ENCODE measurements around the gene TAS2R30. TPM values are rescaled to one million over a fixed set of nuclear protein-coding genes. Genes with fewer than 3 reads are reported as not detected.
"Not testable (repeated sequence)": the region's sequence is repeated elsewhere in the genome, so short reads cannot be mapped to it uniquely, and the experiment has no call there.

Gene TAS2R30
- total RNA-seq, 4 donors from 2014 or later: 6.2 to 12.9 (median 10.4) TPM

GRCh38 chr12:11130382-11130781, 4.1 kb downstream of the TAS2R30 start:
- TF ChIP-seq CTCF (IDR thresholded peaks at IDR 0.05) (no peak), POLR2A (IDR thresholded peaks at IDR 0.05) (no peak)
- H3K4me1 ChIP-seq: no peaks in the 10 kb centered on the region
- H3K27me3 ChIP-seq: no peaks in the 10 kb centered on the region
- DNase-seq: no peak
- no peak overlapping the region for H3K4me3 ChIP-seq
- no peak overlapping the region for H3K27ac ChIP-seq
- no peaks in the 10 kb centered on the region for H3K9me3 ChIP-seq
- no peaks in the 10 kb centered on the region for H3K36me3 ChIP-seq

- H3K27me3 ChIP-seq, H3K4me3 ChIP-seq, H3K4me1 ChIP-seq, H3K9me3 ChIP-seq, H3K36me3 ChIP-seq, H3K27ac ChIP-seq, DNase-seq: not testable (repeated sequence)
Measured at GRCh38 chr12:11114130-11114529, 20.3 kb downstream of the TAS2R30 start.

GRCh38 chr12:11111213-11111612, 23.2 kb downstream of the TAS2R30 start:
- not testable (repeated sequence) for DNase-seq, H3K36me3 ChIP-seq, H3K27ac ChIP-seq, H3K4me1 ChIP-seq, H3K4me3 ChIP-seq, H3K27me3 ChIP-seq, H3K9me3 ChIP-seq

GRCh38 chr12:11108862-11109261, 25.6 kb downstream of the TAS2R30 start:
- Histone ChIP-seq H3K9me3 (peaks cover 0 to 3% (median 0%) of the 10 kb centered on the region in 4 donors), H3K27ac (no peak overlapping the region), H3K4me1 (no peaks in the 10 kb centered on the region), H3K4me3 (no peak overlapping the region), H3K36me3 (no peaks in the 10 kb centered on the region), H3K27me3 (no peaks in the 10 kb centered on the region)
- no peak for DNase-seq
- no peak for TF ChIP-seq CTCF (IDR thresholded peaks at IDR 0.05)
- no peak for TF ChIP-seq POLR2A (IDR thresholded peaks at IDR 0.05)

GRCh38 chr12:11107719-11108118, 26.7 kb downstream of the TAS2R30 start:
- Histone ChIP-seq H3K27ac (no peak overlapping the region), H3K4me3 (no peak overlapping the region), H3K4me1 (no peaks in the 10 kb centered on the region), H3K36me3 (no peaks in the 10 kb centered on the region), H3K27me3 (no peaks in the 10 kb centered on the region), H3K9me3 (peaks cover 0 to 3% (median 0%) of the 10 kb centered on the region in 4 donors)
- no peak for DNase-seq
- TF ChIP-seq POLR2A (IDR thresholded peaks at IDR 0.05) (no peak), CTCF (IDR thresholded peaks at IDR 0.05) (no peak)

GRCh38 chr12:11106288-11106687, 28.2 kb downstream of the TAS2R30 start:
- no peak overlapping the region for H3K27ac ChIP-seq
- no peak overlapping the region for H3K4me3 ChIP-seq
- H3K27me3 ChIP-seq: no peaks in the 10 kb centered on the region
- H3K4me1 ChIP-seq: no peaks in the 10 kb centered on the region
- TF ChIP-seq CTCF (IDR thresholded peaks at IDR 0.05): no peak
- TF ChIP-seq POLR2A (IDR thresholded peaks at IDR 0.05): no peak
- no peak for DNase-seq
- no peaks in the 10 kb centered on the region for H3K36me3 ChIP-seq
- no peaks in the 10 kb centered on the region for H3K9me3 ChIP-seq

- no peaks in the 10 kb centered on the region for H3K9me3 ChIP-seq
- no peaks in the 10 kb centered on the region for H3K36me3 ChIP-seq
- H3K4me3 ChIP-seq: no peak overlapping the region
- no peak for DNase-seq
- TF ChIP-seq POLR2A (IDR thresholded peaks at IDR 0.05) (no peak), CTCF (IDR thresholded peaks at IDR 0.05) (no peak)
- H3K27ac ChIP-seq: no peak overlapping the region
- H3K27me3 ChIP-seq: no peaks in the 10 kb centered on the region
- H3K4me1 ChIP-seq: no peaks in the 10 kb centered on the region
Measured at GRCh38 chr12:11105546-11105945, 28.9 kb downstream of the TAS2R30 start.

GRCh38 chr12:11094910-11095309, 39.5 kb downstream of the TAS2R30 start:
- DNase-seq, H3K4me3 ChIP-seq, H3K27ac ChIP-seq, H3K9me3 ChIP-seq, H3K4me1 ChIP-seq, H3K27me3 ChIP-seq, H3K36me3 ChIP-seq: not testable (repeated sequence)
